BLaER1 treated with 17β-estradiol and CSF1 and Interleukin-3, amounts not matched to agents 10 nM and 100 nM (cell line): Measurements from ENCODE around the gene CUL4A.

Experiments
- H3K27ac ChIP-seq, 11 experiments: shearing (Covaris generic); formaldehyde crosslinking; 2 replicates each; pipeline ENCODE4 v1.8.1; 2022
- H3K27me3 ChIP-seq, 11 experiments: shearing (Covaris generic); formaldehyde crosslinking; 2 replicates each; pipeline ENCODE4 v1.8.1; 2022
- H3K36me3 ChIP-seq, 11 experiments: shearing (Covaris generic); formaldehyde crosslinking; 2 replicates each; pipeline ENCODE4 v1.8.1; 2022
- H3K4me1 ChIP-seq, 10 experiments: shearing (Covaris generic); formaldehyde crosslinking; 2 replicates each; pipeline ENCODE4 v1.8.1; 2022
- H3K4me2 ChIP-seq, 11 experiments: shearing (Covaris generic); formaldehyde crosslinking; 2 replicates each; pipeline ENCODE4 v1.8.1; 2022
- H3K4me3 ChIP-seq, 10 experiments: shearing (Covaris generic); formaldehyde crosslinking; 2 replicates each; pipeline ENCODE4 v1.8.1; 2022
- H3K9ac ChIP-seq, 11 experiments: shearing (Covaris generic); formaldehyde crosslinking; 2 replicates each; pipeline ENCODE4 v1.8.1; 2022
- H3K9me3 ChIP-seq, 11 experiments: shearing (Covaris generic); formaldehyde crosslinking; replicated peaks in 1 of 11; 2 replicates each; pipeline ENCODE4 v1.8.1; 2022
- H4K20me1 ChIP-seq, 11 experiments: shearing (Covaris generic); formaldehyde crosslinking; 2 replicates each; pipeline ENCODE4 v1.8.1; 2022
- Cebpa-rat ChIP-seq, 11 experiments: shearing (Covaris generic); IDR thresholded peaks; 2 replicates each; pipeline ENCODE4 v1.8.1; 2022

CUL4A gene

GRCh38 chr13:113207460-113207859, 2.0 kb upstream of the CUL4A start:
- H3K4me2 ChIP-seq = peak overlapping the region; percentile 85 to 96 (median 93)
- no peaks in the 10 kb centered on the region for H3K27me3 ChIP-seq
- H3K36me3 ChIP-seq = peaks cover 27 to 62% (median 55%) of the 10 kb centered on the region in 11 experiments
- no peak for TF ChIP-seq Cebpa-rat (IDR thresholded peaks at IDR 0.05)
- H3K4me3 ChIP-seq = peak overlapping the region; percentile 76 to 92 (median 86)
- 0 out of 22 replicates have a peak, but pooled peaks cover 0 to 3% (median 0%) of the 10 kb centered on the region in 11 experiments for H3K9me3 ChIP-seq
- H4K20me1 ChIP-seq = peaks cover 45 to 74% (median 65%) of the 10 kb centered on the region in 11 experiments
- peak overlapping the region; percentile 95 to 99 (median 98) for H3K9ac ChIP-seq
- H3K27ac ChIP-seq = peak overlapping the region in 10 of 11 experiments; percentile 96 to 99 (median 98); a peak in 20 of 22 replicates
- H3K4me1 ChIP-seq = peaks cover 50 to 72% (median 62%) of the 10 kb centered on the region in 10 experiments

GRCh38 chr13:113207890-113208420, 1.5 kb upstream of the CUL4A start:
- peaks cover 31 to 62% (median 58%) of the 10 kb centered on the region in 11 experiments for H3K36me3 ChIP-seq
- peaks cover 47 to 74% (median 65%) of the 10 kb centered on the region in 11 experiments for H4K20me1 ChIP-seq
- peak overlapping the region; percentile 96 to 99 (median 98) for H3K27ac ChIP-seq
- no peak for TF ChIP-seq Cebpa-rat (IDR thresholded peaks at IDR 0.05)
- 0 out of 22 replicates have a peak, but pooled peaks cover 0 to 3% (median 0%) of the 10 kb centered on the region in 11 experiments for H3K9me3 ChIP-seq
- peak overlapping the region; percentile 85 to 96 (median 93) for H3K4me2 ChIP-seq
- peaks cover 49 to 72% (median 65%) of the 10 kb centered on the region in 10 experiments for H3K4me1 ChIP-seq
- H3K27me3 ChIP-seq = no peaks in the 10 kb centered on the region
- peak overlapping the region; percentile 76 to 92 (median 86) for H3K4me3 ChIP-seq
- peak overlapping the region; percentile 95 to 99 (median 98) for H3K9ac ChIP-seq

GRCh38 chr13:113208421-113209335, 735 bp upstream of the CUL4A start, which contains the start of gene PCID2:
PCID2 (minus strand) TSS chr13:113208669; CDS start chr13:113208634, 35 bp downstream.
- H3K4me2 ChIP-seq = peak within 1 kb of the TSS; percentile 85 to 96 (median 93)
- no peaks in the 10 kb centered on the region for H3K27me3 ChIP-seq
- peaks cover 42 to 72% (median 59%) of the 10 kb centered on the region in 10 experiments for H3K4me1 ChIP-seq
- H3K4me3 ChIP-seq = peak within 1 kb of the TSS; percentile 76 to 92 (median 86)
- H4K20me1 ChIP-seq = peaks cover 47 to 74% (median 65%) of the 10 kb centered on the region in 11 experiments; a peak in 21 of 22 replicates
- TF ChIP-seq Cebpa-rat (IDR thresholded peaks at IDR 0.05) = no peak
- H3K36me3 ChIP-seq = peaks cover 35 to 64% (median 58%) of the 10 kb centered on the region in 11 experiments
- 0 out of 22 replicates have a peak, but pooled peaks cover 0 to 3% (median 0%) of the 10 kb centered on the region in 11 experiments for H3K9me3 ChIP-seq
- peak within 1 kb of the TSS; percentile 96 to 99 (median 98) for H3K27ac ChIP-seq
- H3K9ac ChIP-seq = peak within 1 kb of the TSS; percentile 95 to 99 (median 98)

- Histone ChIP-seq H3K4me1 (peaks cover 34 to 72% (median 52%) of the 10 kb centered on the region in 10 experiments), H3K4me3 (peak overlapping the region; percentile 76 to 92 (median 86)), H3K9ac (peak overlapping the region; percentile 95 to 99 (median 98)), H4K20me1 (peaks cover 47 to 74% (median 65%) of the 10 kb centered on the region in 11 experiments), H3K27ac (peak overlapping the region; percentile 96 to 99 (median 98)), H3K36me3 (peaks cover 28 to 64% (median 56%) of the 10 kb centered on the region in 11 experiments), H3K9me3 (0 out of 22 replicates have a peak, but pooled peaks cover 0 to 3% (median 0%) of the 10 kb centered on the region in 11 experiments), H3K4me2 (peak overlapping the region; percentile 79 to 96 (median 90)), H3K27me3 (no peaks in the 10 kb centered on the region)
- TF ChIP-seq Cebpa-rat (IDR thresholded peaks at IDR 0.05) = no peak
Observed at GRCh38 chr13:113209759-113210421, 477 bp downstream of the CUL4A start.

GRCh38 chr13:113210833-113211232, 1.4 kb downstream of the CUL4A start:
- no peak for TF ChIP-seq Cebpa-rat (IDR thresholded peaks at IDR 0.05)
- Histone ChIP-seq H3K4me3 (peak overlapping the region; percentile 76 to 92 (median 86); a peak in 19 of 20 replicates), H3K9me3 (0 out of 22 replicates have a peak, but pooled peaks cover 0 to 3% (median 0%) of the 10 kb centered on the region in 11 experiments), H3K27me3 (no peaks in the 10 kb centered on the region), H3K27ac (peak overlapping the region in 5 of 11 experiments; percentile 97 to 99 (median 98); a peak in 7 of 22 replicates), H3K4me1 (peaks cover 34 to 73% (median 52%) of the 10 kb centered on the region in 10 experiments), H4K20me1 (peaks cover 49 to 74% (median 67%) of the 10 kb centered on the region in 11 experiments), H3K36me3 (peaks cover 28 to 55% (median 49%) of the 10 kb centered on the region in 11 experiments), H3K4me2 (peak overlapping the region; percentile 79 to 96 (median 90)), H3K9ac (peak overlapping the region; percentile 95 to 99 (median 98); a peak in 20 of 22 replicates)

- H3K27me3 ChIP-seq = no peaks in the 10 kb centered on the region
- H3K4me1 ChIP-seq = peaks cover 27 to 73% (median 43%) of the 10 kb centered on the region in 10 experiments
- H3K9me3 ChIP-seq = 0 out of 22 replicates have a peak, but pooled peaks cover 0 to 3% (median 0%) of the 10 kb centered on the region in 11 experiments
- H3K4me3 ChIP-seq = peak overlapping the region in 3 of 10 experiments; percentile 86 to 87 (median 86); a peak in 3 of 20 replicates
- no peak overlapping the region for H3K27ac ChIP-seq
- H4K20me1 ChIP-seq = peaks cover 59 to 74% (median 68%) of the 10 kb centered on the region in 11 experiments
- no peak overlapping the region for H3K9ac ChIP-seq
- no peak for TF ChIP-seq Cebpa-rat (IDR thresholded peaks at IDR 0.05)
- peak overlapping the region; percentile 79 to 96 (median 90); a peak in 17 of 22 replicates for H3K4me2 ChIP-seq
- peaks cover 23 to 46% (median 41%) of the 10 kb centered on the region in 11 experiments for H3K36me3 ChIP-seq
Observed at GRCh38 chr13:113211774-113212173, 2.4 kb downstream of the CUL4A start.

- no peak overlapping the region; a peak in 1 of 22 replicates for H3K27ac ChIP-seq
- peak overlapping the region in 4 of 11 experiments; percentile 12 to 46 (median 30); a peak in 5 of 22 replicates for H3K4me2 ChIP-seq
- TF ChIP-seq Cebpa-rat (IDR thresholded peaks at IDR 0.05) = no peak
- H4K20me1 ChIP-seq = peaks cover 95 to 100% (median 100%) of the 10 kb centered on the region in 11 experiments
- no peaks in the 10 kb centered on the region for H3K27me3 ChIP-seq
- H3K4me1 ChIP-seq = peaks cover 3 to 64% (median 22%) of the 10 kb centered on the region in 10 experiments
- peak overlapping the region in 1 of 11 experiments; percentile 38; a peak in 1 of 22 replicates for H3K9ac ChIP-seq
- H3K9me3 ChIP-seq = 0 out of 22 replicates have a peak, but pooled peaks cover 0 to 3% (median 0%) of the 10 kb centered on the region in 11 experiments
- H3K36me3 ChIP-seq = peaks cover 56 to 73% (median 68%) of the 10 kb centered on the region in 11 experiments
- H3K4me3 ChIP-seq = no peak overlapping the region
Observed at GRCh38 chr13:113216254-113217048, 7.0 kb downstream of the CUL4A start.
